Cardiac muscle cell (in vitro differentiated cells and primary cell): ENCODE results near the gene SCNN1G. TPM values are rescaled to one million over a fixed set of nuclear protein-coding genes. Genes with fewer than 3 reads are reported as not detected.

ENCODE experiments used
- DNase-seq, 2 donors: peaks; one replicate each; pipeline versions ENCODE4 v3.0.0 to v3.0.0-alpha.2; 2010 to 2017; ENCODE audit warnings: low read depth in 1 of 2, low spot score in 1 of 2
- H3K27ac ChIP-seq: fragments of 200-600 bp; sonication (generic); 2 replicates; pipeline ENCODE4 v1.5.1; 2016
- H3K27me3 ChIP-seq: fragments of 200-600 bp; sonication (generic); 2 replicates; pipeline ENCODE4 v1.6.0; 2016; ENCODE audit warnings: control low read depth
- H3K36me3 ChIP-seq: fragments of 200-600 bp; sonication (generic); 2 replicates; pipeline ENCODE4 v1.5.1; 2016; ENCODE audit warnings: control low read depth
- H3K4me1 ChIP-seq: fragments of 200-600 bp; sonication (generic); 2 replicates; pipeline ENCODE4 v1.8.1; 2017; ENCODE audit warnings: low read depth, mild to moderate bottlenecking, mixed run types
- H3K4me3 ChIP-seq: fragments of 200-600 bp; sonication (generic); 2 replicates; pipeline ENCODE4 v1.5.1; 2016; ENCODE audit warnings: mild to moderate bottlenecking
- H3K9me3 ChIP-seq: fragments of 200-600 bp; sonication (generic); 2 replicates; pipeline ENCODE4 v1.5.1; 2017; ENCODE audit warnings: low read depth, mild to moderate bottlenecking, control low read depth
- CTCF ChIP-seq: IDR thresholded peaks from 2 replicates; pipeline ENCODE4 v1.5.1; 2012; ENCODE audit warnings: low read depth, mild to moderate bottlenecking, low read length
- polyA plus RNA-seq: library from polyadenylated mRNA; unstranded; fragments of >200 nt; fragmentation: Nextera tagmentation; extraction: Ambion mirVana; gene quantifications from 2 replicates; pipeline ENCODE4 v1.2.1, GENCODE V29; 2016
- total RNA-seq: library from RNA; depleted of rRNA; stranded (reverse); fragments of >200 nt; gene quantifications from 2 replicates; pipeline ENCODE4 v1.2.3, GENCODE V29; 2016

Gene SCNN1G
- total and polyA plus RNA-seq, 2 experiments from 2014 or later = not detected

DNA sequence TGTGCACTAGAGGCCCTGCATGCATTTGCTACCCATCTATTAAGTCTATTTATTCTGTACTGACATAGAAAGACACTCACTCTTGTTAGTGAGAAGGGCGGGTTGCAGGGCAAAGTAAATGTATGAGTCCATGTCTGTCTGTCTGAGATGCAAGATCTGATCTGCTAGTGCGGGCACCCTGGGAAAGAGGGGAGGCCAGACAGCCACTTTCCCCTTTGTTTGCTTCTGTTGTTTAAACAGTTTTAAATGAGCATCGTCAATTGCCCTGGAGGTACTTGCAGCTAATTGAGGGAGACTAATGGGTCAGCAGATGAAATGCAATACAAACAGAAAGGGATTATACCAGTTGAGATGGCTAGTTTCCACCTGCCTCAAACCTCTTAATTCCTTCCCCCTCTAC, 24.9 kb downstream of the SCNN1G start:
- DNase-seq = no peak
- no peaks in the 10 kb centered on the region for H3K4me1 ChIP-seq
- no peak overlapping the region for H3K27ac ChIP-seq

DNA sequence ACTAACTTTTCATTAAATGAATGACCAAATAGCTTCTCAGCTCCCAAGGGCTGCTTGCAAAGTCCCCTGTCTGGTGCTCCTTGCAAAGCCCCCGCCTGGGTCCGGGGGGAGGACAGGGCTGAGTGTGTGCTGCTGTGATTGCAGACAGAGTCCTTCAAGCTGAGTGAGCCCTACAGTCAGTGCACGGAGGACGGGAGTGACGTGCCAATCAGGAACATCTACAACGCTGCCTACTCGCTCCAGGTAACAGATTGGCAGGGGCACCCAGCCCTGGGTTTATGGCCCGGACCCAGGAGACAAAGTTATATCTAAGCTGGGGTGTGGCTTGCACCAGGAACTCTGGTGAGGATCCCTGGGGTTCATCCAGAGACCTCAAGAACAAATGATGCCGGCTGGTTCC, 27.1 kb downstream of the SCNN1G start:
- Histone ChIP-seq H3K9me3 (no peaks in the 10 kb centered on the region), H3K4me3 (no peak overlapping the region), H3K27me3 (no peaks in the 10 kb centered on the region), H3K36me3 (no peaks in the 10 kb centered on the region), H3K27ac (no peak overlapping the region), H3K4me1 (no peaks in the 10 kb centered on the region)
- no peak for DNase-seq
- TF ChIP-seq CTCF = no peak

More for the DNA sequence above, 24.9 kb downstream of the SCNN1G start:
- no peak for TF ChIP-seq CTCF
- Histone ChIP-seq H3K4me3 (no peak overlapping the region), H3K36me3 (no peaks in the 10 kb centered on the region), H3K27me3 (no peaks in the 10 kb centered on the region), H3K9me3 (no peaks in the 10 kb centered on the region)

DNA sequence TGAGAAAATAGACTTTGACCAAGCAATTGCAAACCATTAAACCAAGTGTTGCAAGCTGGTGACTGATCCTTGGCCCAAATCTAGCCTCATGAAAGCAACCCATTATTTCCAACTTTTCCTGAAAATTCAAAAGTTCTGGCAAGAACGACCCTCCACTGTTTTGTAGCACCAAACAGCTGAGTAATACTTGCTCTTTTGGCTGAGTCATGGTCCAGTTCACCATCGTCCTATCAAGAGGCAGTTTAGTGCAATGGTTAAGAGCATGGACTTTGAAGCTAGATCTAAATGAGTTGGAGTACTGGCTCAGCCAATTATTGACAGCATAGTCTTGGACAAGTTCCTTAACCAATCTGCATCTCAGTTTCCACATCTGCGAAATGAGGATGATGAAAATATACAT, 31.3 kb downstream of the SCNN1G start:
- no peaks in the 10 kb centered on the region for H3K36me3 ChIP-seq
- DNase-seq = no peak
- TF ChIP-seq CTCF = no peak
- no peaks in the 10 kb centered on the region for H3K4me1 ChIP-seq
- H3K27ac ChIP-seq = no peak overlapping the region
- H3K4me3 ChIP-seq = no peak overlapping the region
- H3K27me3 ChIP-seq = no peaks in the 10 kb centered on the region
- H3K9me3 ChIP-seq = no peaks in the 10 kb centered on the region

- Histone ChIP-seq H3K27ac (no peak overlapping the region), H3K27me3 (no peaks in the 10 kb centered on the region), H3K4me3 (no peak overlapping the region), H3K9me3 (no peaks in the 10 kb centered on the region), H3K36me3 (no peaks in the 10 kb centered on the region), H3K4me1 (no peaks in the 10 kb centered on the region)
- no peak for DNase-seq
- TF ChIP-seq CTCF = no peak
These were observed 32.3 kb downstream of the SCNN1G start for GRCh38 chr16:23214796-23215195.

DNA sequence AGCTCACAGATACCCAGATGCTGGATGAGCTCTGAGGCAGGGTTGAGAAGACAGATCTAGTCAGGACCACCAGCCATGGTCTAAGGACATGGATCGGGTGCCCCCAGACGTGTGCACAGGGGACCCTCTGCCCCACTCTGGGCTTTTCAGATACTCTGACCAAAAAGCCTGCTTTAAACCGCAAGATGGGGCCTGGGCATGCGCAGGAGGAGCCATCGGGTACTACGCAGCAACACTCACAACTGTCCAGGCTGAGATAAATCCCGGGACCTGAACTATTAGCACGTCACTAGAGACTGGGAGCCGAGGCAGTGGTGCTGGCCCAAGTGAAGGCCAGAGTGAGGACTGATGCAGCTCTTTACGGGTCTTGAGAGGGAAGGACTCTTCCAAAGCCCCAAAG, 32.9 kb downstream of the SCNN1G start:
- Histone ChIP-seq H3K9me3 (no peaks in the 10 kb centered on the region), H3K27ac (no peak overlapping the region), H3K36me3 (no peaks in the 10 kb centered on the region), H3K27me3 (no peaks in the 10 kb centered on the region), H3K4me3 (no peak overlapping the region), H3K4me1 (no peaks in the 10 kb centered on the region)
- no peak for TF ChIP-seq CTCF
- no peak for DNase-seq

DNA sequence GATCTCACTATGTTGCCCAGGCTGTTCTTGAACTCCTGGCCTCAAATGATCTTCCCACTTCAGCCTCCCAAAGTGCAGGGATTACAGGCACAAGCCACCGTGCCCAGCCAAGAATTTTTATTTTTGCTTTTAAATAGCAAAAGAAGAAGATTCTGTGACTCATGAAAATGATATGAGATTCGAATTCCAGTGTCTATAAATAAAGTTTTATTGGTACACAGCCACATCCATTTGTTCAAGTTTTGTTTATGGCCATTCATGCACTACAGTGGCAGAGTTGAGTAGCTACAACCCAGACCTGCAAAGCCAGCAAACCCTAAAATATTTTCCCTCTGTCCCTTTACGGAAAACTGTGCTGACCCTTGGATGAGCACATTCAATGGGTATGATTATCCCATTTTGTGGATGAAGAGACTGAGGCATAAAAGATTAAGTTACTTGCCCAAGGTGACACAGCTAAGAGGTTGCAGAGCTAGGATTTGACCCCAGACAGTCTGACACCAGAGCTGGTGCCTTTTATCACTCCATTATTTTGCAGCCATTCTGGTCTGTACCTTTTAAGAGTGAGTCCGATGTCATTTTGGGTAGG, 34.2 kb downstream of the SCNN1G start:
- H3K27me3 ChIP-seq = no peaks in the 10 kb centered on the region
- no peak overlapping the region for H3K4me3 ChIP-seq

More for the DNA sequence above, 34.2 kb downstream of the SCNN1G start:
- H3K27ac ChIP-seq = no peak overlapping the region
- H3K36me3 ChIP-seq = no peaks in the 10 kb centered on the region
- H3K4me1 ChIP-seq = no peaks in the 10 kb centered on the region
- no peak for TF ChIP-seq CTCF
- DNase-seq = no peak
- no peaks in the 10 kb centered on the region for H3K9me3 ChIP-seq
